ENCODE measurements around the gene COL13A1. TPM values are rescaled to one million over a fixed set of nuclear protein-coding genes. Genes with fewer than 3 reads are reported as not detected.

Gene COL13A1
- total RNA-seq, 4 donors from 2014 or later = 0.17 to 0.49 (median 0.44) TPM; not detected in 1

- TF ChIP-seq, protein P1, sequence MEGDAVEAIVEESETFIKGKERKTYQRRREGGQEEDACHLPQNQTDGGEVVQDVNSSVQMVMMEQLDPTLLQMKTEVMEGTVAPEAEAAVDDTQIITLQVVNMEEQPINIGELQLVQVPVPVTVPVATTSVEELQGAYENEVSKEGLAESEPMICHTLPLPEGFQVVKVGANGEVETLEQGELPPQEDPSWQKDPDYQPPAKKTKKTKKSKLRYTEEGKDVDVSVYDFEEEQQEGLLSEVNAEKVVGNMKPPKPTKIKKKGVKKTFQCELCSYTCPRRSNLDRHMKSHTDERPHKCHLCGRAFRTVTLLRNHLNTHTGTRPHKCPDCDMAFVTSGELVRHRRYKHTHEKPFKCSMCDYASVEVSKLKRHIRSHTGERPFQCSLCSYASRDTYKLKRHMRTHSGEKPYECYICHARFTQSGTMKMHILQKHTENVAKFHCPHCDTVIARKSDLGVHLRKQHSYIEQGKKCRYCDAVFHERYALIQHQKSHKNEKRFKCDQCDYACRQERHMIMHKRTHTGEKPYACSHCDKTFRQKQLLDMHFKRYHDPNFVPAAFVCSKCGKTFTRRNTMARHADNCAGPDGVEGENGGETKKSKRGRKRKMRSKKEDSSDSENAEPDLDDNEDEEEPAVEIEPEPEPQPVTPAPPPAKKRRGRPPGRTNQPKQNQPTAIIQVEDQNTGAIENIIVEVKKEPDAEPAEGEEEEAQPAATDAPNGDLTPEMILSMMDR (IDR thresholded peaks at IDR 0.05; ENCODE audit: low read depth) = no peak
Measured at GRCh38 chr10:69965919-69966662, 164.4 kb downstream of the COL13A1 start.

DNA sequence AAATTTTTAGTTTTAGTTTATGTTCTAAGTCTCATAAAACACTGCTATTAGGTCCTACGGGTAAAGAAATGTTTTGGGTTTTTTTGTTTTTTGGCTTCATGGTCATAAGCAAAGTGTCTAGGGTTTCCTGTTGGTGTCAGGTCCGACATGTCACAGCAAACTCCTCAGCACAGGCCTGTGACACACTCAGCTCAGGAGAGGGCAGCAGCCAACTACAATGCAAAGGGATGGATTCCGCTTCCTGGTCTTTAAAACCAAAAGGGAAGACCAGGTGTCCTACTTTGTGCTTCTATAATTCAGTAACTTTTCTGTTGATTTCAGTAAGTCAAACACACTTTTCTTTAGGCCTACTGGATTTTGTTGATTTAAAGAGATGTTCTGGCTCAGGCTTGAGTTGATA is 167.1 kb downstream of the COL13A1 start:
- TF ChIP-seq, protein P1 (IDR thresholded peaks at IDR 0.05; ENCODE audit: low read depth) = no peak

DNA sequence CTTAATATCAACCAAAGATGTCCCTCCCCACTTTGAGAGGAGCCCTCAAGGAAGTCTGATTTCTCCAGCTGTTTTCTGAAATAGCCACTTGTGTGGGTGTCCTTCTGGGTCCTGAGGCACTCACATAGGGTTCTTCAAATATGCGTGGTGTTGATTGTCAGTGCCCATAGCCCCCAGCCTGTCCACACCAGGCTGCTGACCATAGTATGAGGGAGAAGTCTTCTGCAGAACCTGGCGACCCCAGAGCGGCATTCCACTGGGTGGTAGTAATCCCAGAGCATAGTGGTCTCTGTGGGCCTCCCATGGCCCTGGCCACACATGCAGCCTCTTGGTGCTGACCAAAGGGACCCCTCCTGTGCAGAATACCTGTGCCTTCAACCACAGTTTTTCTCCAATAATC is 168.3 kb downstream of the COL13A1 start:
- TF ChIP-seq, protein P1 (IDR thresholded peaks at IDR 0.05; ENCODE audit: low read depth) = no peak

GRCh38 chr10:69972981-69973397 is 171.3 kb downstream of the COL13A1 start:
- TF ChIP-seq, protein P1 (IDR thresholded peaks at IDR 0.05; ENCODE audit: low read depth) = no peak

DNA sequence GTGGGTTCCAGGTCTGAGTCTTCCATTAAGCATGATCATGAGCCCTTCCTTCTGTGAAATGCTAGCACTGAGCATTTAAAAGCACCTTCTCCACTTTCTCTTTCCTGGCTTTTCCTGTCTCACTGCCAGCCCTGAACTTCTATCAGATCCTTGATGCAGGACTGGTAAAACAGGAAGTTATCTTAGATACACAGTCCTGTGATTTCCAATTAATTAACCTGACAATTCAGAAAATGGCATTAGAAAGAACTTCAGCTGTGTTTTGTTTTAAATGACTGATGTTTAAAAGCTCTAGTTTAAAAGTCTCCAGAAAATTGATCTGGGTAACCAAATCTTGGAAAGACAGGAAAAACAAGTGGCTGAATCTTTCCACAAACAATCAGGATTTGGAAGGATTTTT is 172.0 kb downstream of the COL13A1 start:
- TF ChIP-seq, protein P1 (IDR thresholded peaks at IDR 0.05; ENCODE audit: low read depth) = no peak

DNA sequence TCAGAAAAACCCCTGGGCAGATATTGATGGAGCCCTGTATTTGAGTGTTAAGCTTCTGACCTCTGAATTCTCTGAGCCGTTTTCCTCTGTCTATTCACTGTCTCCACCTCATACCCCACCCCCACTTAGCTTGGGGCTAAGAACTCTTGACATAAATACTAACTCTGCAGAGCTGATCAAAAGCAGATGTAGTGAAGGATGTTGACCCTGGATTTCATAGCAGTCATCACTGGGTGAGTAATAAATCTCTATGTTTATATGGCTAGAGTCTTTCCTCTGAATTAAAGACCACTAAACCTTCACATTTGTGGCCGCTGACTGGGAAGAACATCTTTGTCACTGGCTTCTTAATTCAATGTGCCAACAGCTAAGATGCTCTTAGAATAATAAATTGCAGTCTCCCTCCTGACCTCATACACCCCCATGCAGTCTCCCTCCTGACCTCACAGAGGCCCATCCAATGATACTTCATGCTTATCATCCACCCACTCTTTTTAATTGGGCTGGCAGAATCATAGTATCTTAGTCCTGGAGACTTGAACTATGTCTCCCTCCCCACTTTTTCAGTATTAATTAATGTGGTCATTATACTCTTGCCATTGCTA is 172.9 kb downstream of the COL13A1 start:
- TF ChIP-seq, protein P1 (IDR thresholded peaks at IDR 0.05; ENCODE audit: low read depth) = no peak

GRCh38 chr10:69976795-69977546 is 175.3 kb downstream of the COL13A1 start:
- TF ChIP-seq, protein P1 (IDR thresholded peaks at IDR 0.05; ENCODE audit: low read depth) = no peak

All from subcutaneous adipose tissue (tissue), 4 donors.